ENCODE data around the gene LUC7L.
"Not testable (repeated sequence)": the region's sequence is repeated elsewhere in the genome, so short reads cannot be mapped to it uniquely, and the experiment has no call there.

LUC7L gene

GRCh38 chr16:159136-159849, 70.0 kb downstream of the LUC7L start:
- H3K27ac ChIP-seq: no peak overlapping the region
- TF ChIP-seq CTCF (conservative IDR thresholded peaks at IDR 0.05): no peak

- peak overlapping the region; percentile 24; the same call in 1 of the 2 replicates for H3K27ac ChIP-seq
- TF ChIP-seq CTCF (conservative IDR thresholded peaks at IDR 0.05): no peak
These were observed 74.2 kb downstream of the LUC7L start for GRCh38 chr16:155031-155398.

DNA sequence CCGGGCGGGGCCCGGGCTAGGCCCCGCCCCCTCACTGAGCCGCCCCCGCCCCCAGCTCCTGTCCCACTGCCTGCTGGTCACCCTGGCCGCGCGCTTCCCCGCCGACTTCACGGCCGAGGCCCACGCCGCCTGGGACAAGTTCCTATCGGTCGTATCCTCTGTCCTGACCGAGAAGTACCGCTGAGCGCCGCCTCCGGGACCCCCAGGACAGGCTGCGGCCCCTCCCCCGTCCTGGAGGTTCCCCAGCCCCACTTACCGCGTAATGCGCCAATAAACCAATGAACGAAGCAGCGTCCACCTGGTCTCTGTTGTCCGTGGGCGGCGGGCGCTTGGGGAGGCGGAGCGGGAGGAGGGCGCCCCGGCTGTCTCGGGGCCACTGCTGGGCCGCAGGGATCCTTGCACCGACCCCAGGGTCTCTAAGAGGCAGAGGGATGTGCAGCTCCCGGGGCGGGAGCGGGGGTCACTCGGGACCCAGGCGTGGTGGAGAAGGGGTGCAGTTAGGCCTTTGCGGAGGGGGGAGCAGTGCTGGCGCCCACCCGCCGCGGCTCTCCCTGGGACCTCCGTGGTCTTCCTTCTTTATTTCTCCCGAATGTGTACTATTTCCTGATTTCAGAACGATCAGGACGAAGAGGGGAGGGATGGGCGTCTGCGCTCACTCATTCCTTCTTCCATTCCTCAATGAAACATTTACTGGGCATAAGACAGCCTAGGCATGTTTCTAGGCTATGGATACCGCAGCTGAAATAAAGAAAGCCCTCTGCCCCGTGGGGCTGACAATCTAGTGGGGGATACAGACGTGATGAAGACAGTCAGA, 74.8 kb downstream of the LUC7L start:
- TF ChIP-seq CTCF (conservative IDR thresholded peaks at IDR 0.05): no peak
- H3K27ac ChIP-seq: peak overlapping the region; percentile 24; the same call in 1 of the 2 replicates

- not testable (repeated sequence) for H3K27ac ChIP-seq
These were observed 75.6 kb downstream of the LUC7L start for GRCh38 chr16:153550-154216.

- not testable (repeated sequence) for H3K27ac ChIP-seq
These were observed 76.1 kb downstream of the LUC7L start for GRCh38 chr16:153129-153521.

DNA sequence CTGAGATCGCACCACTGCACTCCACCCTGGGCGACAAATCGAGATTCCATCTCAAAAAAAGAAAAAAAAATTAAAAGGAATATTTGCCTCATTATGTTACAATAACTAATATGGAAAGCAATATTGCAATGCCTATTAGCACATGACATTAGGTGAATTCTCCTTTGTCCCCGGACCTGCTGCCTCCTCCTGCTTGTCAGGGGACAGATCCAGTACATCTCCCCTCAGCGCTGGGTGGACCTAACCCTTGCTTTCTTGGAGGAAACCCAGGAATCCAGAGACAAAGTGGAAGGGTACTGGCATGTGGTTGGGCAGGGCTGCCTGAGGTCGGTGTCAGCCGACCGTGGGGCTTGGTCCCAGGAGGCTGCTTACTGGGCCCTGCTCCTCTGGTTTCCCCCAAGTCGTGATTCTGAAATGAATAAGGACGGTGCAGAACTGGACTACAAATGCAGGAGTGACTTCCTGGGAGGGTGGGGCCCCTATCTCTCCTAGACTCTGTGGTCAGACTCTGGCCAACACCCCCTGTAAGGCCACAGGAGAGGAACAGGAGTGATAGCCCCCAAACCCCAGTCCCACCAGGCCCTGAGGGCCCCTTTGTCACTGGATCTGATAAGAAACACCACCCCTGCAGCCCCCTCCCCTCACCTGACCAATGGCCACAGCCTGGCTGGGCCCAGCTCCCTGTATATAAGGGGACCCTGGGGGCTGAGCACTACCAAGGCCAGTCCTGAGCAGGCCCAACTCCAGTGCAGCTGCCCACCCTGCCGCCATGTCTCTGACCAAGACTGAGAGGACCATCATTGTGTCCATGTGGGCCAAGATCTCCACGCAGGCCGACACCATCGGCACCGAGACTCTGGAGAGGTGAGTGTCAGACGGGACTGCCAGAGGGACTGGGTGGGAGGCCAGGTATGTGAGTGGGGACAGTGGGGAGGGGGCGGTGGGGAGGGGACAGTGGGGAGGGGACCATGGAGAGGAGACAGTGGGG, 76.8 kb downstream of the LUC7L start, which contains the start of gene HBZ:
HBZ (plus strand) TSS at position 504 of the 988 bp plus-strand sequence; CDS start at position 770, 266 bp downstream.
- H3K27ac ChIP-seq: no peak within 1 kb of the TSS
- no peak for TF ChIP-seq CTCF (conservative IDR thresholded peaks at IDR 0.05)

GRCh38 chr16:149024-149660, 80.1 kb downstream of the LUC7L start:
- no peak for TF ChIP-seq CTCF (conservative IDR thresholded peaks at IDR 0.05)

More at GRCh38 chr16:149024-149660, 80.1 kb downstream of the LUC7L start:
- no peak overlapping the region for H3K27ac ChIP-seq
